Neural cell (in vitro differentiated cells): ENCODE results near the gene TNNT2. TPM values are rescaled to one million over a fixed set of nuclear protein-coding genes. Genes with fewer than 3 reads are reported as not detected.

ENCODE experiments used
- H2AFZ ChIP-seq: fragments of 200-600, 300-800 bp; sonication (generic), shearing (Covaris generic); 2 replicates; pipeline ENCODE4 v1.6.0; 2014; ENCODE audit warnings: low read depth, mild to moderate bottlenecking, antibody characterized with exemption, low read length, moderate library complexity
- H3F3A ChIP-seq: fragments of 200-600 bp; shearing (Covaris generic); 2 replicates; pipeline ENCODE4 v1.6.1; 2016; ENCODE audit warnings: mild to moderate bottlenecking, moderate library complexity, mixed read lengths, antibody characterized with exemption, low read length; ENCODE audit not compliant: insufficient read depth, poor library complexity, severe bottlenecking
- H3K27ac ChIP-seq: fragments of 200-600, 300-800 bp; sonication (generic), shearing (Covaris generic); 2 replicates; pipeline ENCODE4 v1.5.1; 2014; ENCODE audit warnings: mild to moderate bottlenecking, low read length, moderate library complexity
- H3K27me3 ChIP-seq: fragments of 300-800, 200-600 bp; sonication (generic), shearing (Covaris generic); 2 replicates; pipeline ENCODE4 v1.6.0; 2014; ENCODE audit warnings: mild to moderate bottlenecking, low read depth, low read length, moderate library complexity; ENCODE audit not compliant: insufficient read depth
- H3K36me3 ChIP-seq: fragments of 300-800, 200-600 bp; sonication (generic), shearing (Covaris generic); 2 replicates; pipeline ENCODE4 v1.5.1; 2014; ENCODE audit warnings: mild to moderate bottlenecking, antibody characterized with exemption, low read length, moderate library complexity; ENCODE audit not compliant: insufficient read depth
- H3K4me2 ChIP-seq: fragments of 300-800, 200-600 bp; sonication (generic), shearing (Covaris generic); 2 replicates; pipeline ENCODE4 v1.6.0; 2014; ENCODE audit warnings: mild to moderate bottlenecking, low read length
- H3K4me3 ChIP-seq: fragments of 300-800, 200-600 bp; sonication (generic), shearing (Covaris generic); 2 replicates; pipeline ENCODE4 v1.5.1; 2014; ENCODE audit warnings: mild to moderate bottlenecking, low read length, moderate library complexity
- H3K79me2 ChIP-seq: fragments of 200-600 bp; shearing (Covaris generic); replicated peaks from 2 replicates; pipeline ENCODE4 v1.6.0; 2014; ENCODE audit warnings: mild to moderate bottlenecking, low read length, moderate library complexity; ENCODE audit not compliant: insufficient read depth
- H3K9ac ChIP-seq: fragments of 300-800, 200-600 bp; sonication (generic), shearing (Covaris generic); 2 replicates; pipeline ENCODE4 v1.6.1; 2016; ENCODE audit warnings: mild to moderate bottlenecking, low read length, mixed read lengths
- H3K9me2 ChIP-seq: fragments of 200-600 bp; shearing (Covaris generic); 2 replicates; pipeline ENCODE4 v1.6.1; 2016; ENCODE audit warnings: mild to moderate bottlenecking, low read length, mixed read lengths; ENCODE audit not compliant: insufficient read depth
- H3K9me3 ChIP-seq: fragments of 200-600, 300-800 bp; sonication (generic), shearing (Covaris generic); 2 replicates; pipeline ENCODE4 v1.6.1; 2016; ENCODE audit warnings: mild to moderate bottlenecking, mixed run types, low read length, moderate library complexity, mixed read lengths
- H4K20me1 ChIP-seq: fragments of 200-600 bp; shearing (Covaris generic); 2 replicates; pipeline ENCODE4 v1.6.1; 2016; ENCODE audit warnings: mild to moderate bottlenecking, mixed run types; ENCODE audit not compliant: insufficient read depth
- CTCF ChIP-seq: fragments of 450-650 bp; IDR thresholded peaks from 2 replicates; pipeline ENCODE4 v1.5.1; 2014; ENCODE audit warnings: antibody characterized with exemption, mild to moderate bottlenecking, moderate library complexity; ENCODE audit not compliant: poor library complexity, severe bottlenecking
- EP300 ChIP-seq: fragments of 450-650 bp; conservative IDR thresholded peaks from 2 replicates; pipeline ENCODE4 v1.6.1; 2014; ENCODE audit warnings: antibody characterized with exemption, mild to moderate bottlenecking, moderate library complexity; ENCODE audit not compliant: poor library complexity, severe bottlenecking
- EZH2 ChIP-seq: fragments of 200-600, 300-800 bp; shearing (Covaris generic), sonication (generic); IDR thresholded peaks from 2 replicates; pipeline ENCODE4 v1.6.1; 2014; ENCODE audit warnings: antibody characterized with exemption, low read length, borderline replicate concordance, mild to moderate bottlenecking; ENCODE audit not compliant: insufficient read depth, poor library complexity, severe bottlenecking
- MXI1 ChIP-seq: fragments of 450-650 bp; conservative IDR thresholded peaks from 2 replicates; pipeline ENCODE4 v1.6.1; 2014; ENCODE audit warnings: antibody characterized with exemption, mild to moderate bottlenecking; ENCODE audit not compliant: poor library complexity, severe bottlenecking
- POLR2AphosphoS5 ChIP-seq: IDR thresholded peaks from 2 replicates; pipeline ENCODE4 v1.6.1; 2012
- RAD21 ChIP-seq: fragments of 450-650 bp; conservative IDR thresholded peaks from 2 replicates; pipeline ENCODE4 v1.6.1; 2014; ENCODE audit warnings: antibody characterized with exemption, mild to moderate bottlenecking, moderate library complexity
- REST ChIP-seq: IDR thresholded peaks from 2 replicates; pipeline ENCODE4 v1.6.1; 2012; ENCODE audit warnings: borderline replicate concordance
- SMC3 ChIP-seq: fragments of 450-650 bp; conservative IDR thresholded peaks from 2 replicates; pipeline ENCODE4 v1.6.1; 2014; ENCODE audit warnings: antibody characterized with exemption, mild to moderate bottlenecking, moderate library complexity; ENCODE audit not compliant: poor library complexity
- TAF1 ChIP-seq: IDR thresholded peaks from 2 replicates; pipeline ENCODE4 v1.6.1; 2012; ENCODE audit warnings: low read depth
- polyA plus RNA-seq: library from polyadenylated mRNA; depleted of rRNA; stranded (reverse); fragments of >200 nt; gene quantifications from 2 replicates; pipeline ENCODE4 v1.2.3, GENCODE V29; 2014

TNNT2 gene
- polyA plus RNA-seq, 1 donor from 2014 or later = not detected

GRCh38 chr1:201353186-201353940 lies 24.1 kb downstream of the TNNT2 start:
- H3K9me2 ChIP-seq = no peaks in the 10 kb centered on the region
- H3K36me3 ChIP-seq = no peaks in the 10 kb centered on the region
- no peaks in the 10 kb centered on the region for H3K27me3 ChIP-seq
- no peak overlapping the region for H2AFZ ChIP-seq
- no peak for TF ChIP-seq POLR2AphosphoS5
- no peak for TF ChIP-seq SMC3
- no peak for TF ChIP-seq TAF1
- TF ChIP-seq RAD21 = no peak
- no peak for TF ChIP-seq CTCF
- no peak for TF ChIP-seq REST
- no peak for TF ChIP-seq EZH2
- TF ChIP-seq MXI1 = no peak
- no peak for TF ChIP-seq EP300
- H4K20me1 ChIP-seq = no peaks in the 10 kb centered on the region
- H3K4me3 ChIP-seq = no peak overlapping the region
- H3K4me2 ChIP-seq = no peak overlapping the region
- no peaks in the 10 kb centered on the region for H3F3A ChIP-seq
- no peaks in the 10 kb centered on the region for H3K79me2 ChIP-seq
- H3K9me3 ChIP-seq = no peaks in the 10 kb centered on the region
- H3K9ac ChIP-seq = no peak overlapping the region
- no peak overlapping the region for H3K27ac ChIP-seq

- no peak for TF ChIP-seq POLR2AphosphoS5
- no peak for TF ChIP-seq TAF1
- no peak for TF ChIP-seq MXI1
- TF ChIP-seq SMC3 = no peak
- no peak for TF ChIP-seq CTCF
- TF ChIP-seq EZH2 = no peak
- H3K36me3 ChIP-seq = no peaks in the 10 kb centered on the region
- H3K9me3 ChIP-seq = no peaks in the 10 kb centered on the region
- H3K9me2 ChIP-seq = no peaks in the 10 kb centered on the region
- H4K20me1 ChIP-seq = no peaks in the 10 kb centered on the region
- H3F3A ChIP-seq = no peaks in the 10 kb centered on the region
- no peak overlapping the region for H3K9ac ChIP-seq
- no peaks in the 10 kb centered on the region for H3K79me2 ChIP-seq
- H3K27ac ChIP-seq = no peak overlapping the region
- H3K4me2 ChIP-seq = no peak overlapping the region
- no peak overlapping the region for H2AFZ ChIP-seq
- H3K27me3 ChIP-seq = no peaks in the 10 kb centered on the region
- H3K4me3 ChIP-seq = no peak overlapping the region
These were observed 25.9 kb downstream of the TNNT2 start for GRCh38 chr1:201351617-201352016.
